Immature natural killer cell (primary cell): ENCODE measurements around the gene GPR78. TPM values are rescaled to one million over a fixed set of nuclear protein-coding genes. Genes with fewer than 3 reads are reported as not detected.

Experiments used
- DNase-seq, 3 donors: peaks; one replicate each; pipeline ENCODE4 v3.0.0; 2022; ENCODE audit warnings: mixed read lengths in 1 of 3
- H3K27ac Mint-ChIP-seq, 6 donors: one replicate each; pipeline ENCODE4 v1.8.0; 2020; ENCODE audit warnings: mixed read lengths in 6 of 6, mild to moderate bottlenecking in 5 of 6, inconsistent platforms in 4 of 6, moderate library complexity in 3 of 6
- H3K27me3 Mint-ChIP-seq, 3 donors: one replicate each; pipeline ENCODE4 v1.8.0; 2020 to 2021; ENCODE audit warnings: low read depth in 3 of 3, mild to moderate bottlenecking in 3 of 3, mixed read lengths in 3 of 3, moderate library complexity in 3 of 3, inconsistent platforms in 1 of 3
- H3K36me3 Mint-ChIP-seq, 3 donors: one replicate each; pipeline ENCODE4 v1.8.0; 2020; ENCODE audit warnings: mixed read lengths in 3 of 3, inconsistent platforms in 2 of 3, mild to moderate bottlenecking in 2 of 3
- H3K4me1 Mint-ChIP-seq, 2 donors: one replicate each; pipeline ENCODE4 v1.8.0; 2020; ENCODE audit warnings: inconsistent platforms in 2 of 2, mild to moderate bottlenecking in 2 of 2, mixed read lengths in 2 of 2, moderate library complexity in 1 of 2
- H3K4me3 Mint-ChIP-seq, 5 donors: one replicate each; pipeline ENCODE4 v1.8.0; 2020; ENCODE audit warnings: mild to moderate bottlenecking in 5 of 5, mixed read lengths in 5 of 5, inconsistent platforms in 3 of 5, moderate library complexity in 3 of 5
- H3K9me3 Mint-ChIP-seq, 6 donors: one replicate each; pipeline ENCODE4 v1.8.0; 2020; ENCODE audit warnings: mild to moderate bottlenecking in 6 of 6, mixed read lengths in 6 of 6, inconsistent platforms in 4 of 6, moderate library complexity in 3 of 6
- polyA plus RNA-seq, 3 donors: library from polyadenylated mRNA; unstranded; fragments of 300-500 nt; fragmentation: Illumina TruSeq; gene quantifications; one replicate each; pipeline ENCODE4 v1.2.3, GENCODE V29; 2021

The GPR78 gene
- polyA plus RNA-seq, 3 donors from 2014 or later, result not detected

DNA sequence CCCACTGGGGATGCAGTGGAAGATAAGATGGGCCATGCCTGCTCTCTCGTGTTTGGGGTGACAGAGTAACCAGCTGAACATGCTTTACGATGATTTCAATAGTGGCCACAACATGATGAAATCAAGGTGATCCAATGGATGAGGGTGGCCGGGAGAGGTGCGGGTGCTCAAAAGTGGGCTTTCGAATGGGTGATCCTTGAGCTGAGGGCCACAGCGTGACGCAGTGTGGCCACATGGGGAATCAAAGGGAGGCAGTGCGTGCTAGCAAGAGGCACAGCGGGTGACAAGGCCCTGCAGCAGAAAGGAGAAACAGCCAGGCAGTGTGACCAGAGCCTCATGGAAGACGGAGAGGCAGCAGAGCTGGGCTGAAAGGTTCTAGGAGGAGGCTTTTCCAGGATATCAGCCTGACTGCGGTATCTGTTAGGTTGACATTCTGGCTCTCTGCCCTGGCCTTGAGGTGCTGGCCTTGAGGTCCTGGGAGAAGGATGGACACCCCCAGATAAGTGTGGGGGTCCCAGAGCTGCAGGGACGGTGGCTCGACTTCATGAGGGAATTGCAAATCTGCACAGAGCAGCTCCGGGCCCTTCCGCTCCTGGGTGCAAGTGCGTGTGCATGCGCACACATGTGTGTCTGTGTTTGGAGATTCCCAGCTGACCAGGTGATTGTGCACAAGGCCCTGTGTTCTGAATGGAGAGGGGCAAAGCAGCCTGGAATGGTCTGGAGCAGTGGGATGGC lies 38.0 kb upstream of the GPR78 start:
- no peaks in the 10 kb centered on the region for H3K4me1 Mint-ChIP-seq
- no peaks in the 10 kb centered on the region for H3K9me3 Mint-ChIP-seq
- peaks cover 0 to 4% (median 0%) of the 10 kb centered on the region in 3 donors for H3K27me3 Mint-ChIP-seq
- DNase-seq, result no peak
- no peak overlapping the region for H3K27ac Mint-ChIP-seq
- H3K36me3 Mint-ChIP-seq, result no peaks in the 10 kb centered on the region
- no peak overlapping the region for H3K4me3 Mint-ChIP-seq

DNA sequence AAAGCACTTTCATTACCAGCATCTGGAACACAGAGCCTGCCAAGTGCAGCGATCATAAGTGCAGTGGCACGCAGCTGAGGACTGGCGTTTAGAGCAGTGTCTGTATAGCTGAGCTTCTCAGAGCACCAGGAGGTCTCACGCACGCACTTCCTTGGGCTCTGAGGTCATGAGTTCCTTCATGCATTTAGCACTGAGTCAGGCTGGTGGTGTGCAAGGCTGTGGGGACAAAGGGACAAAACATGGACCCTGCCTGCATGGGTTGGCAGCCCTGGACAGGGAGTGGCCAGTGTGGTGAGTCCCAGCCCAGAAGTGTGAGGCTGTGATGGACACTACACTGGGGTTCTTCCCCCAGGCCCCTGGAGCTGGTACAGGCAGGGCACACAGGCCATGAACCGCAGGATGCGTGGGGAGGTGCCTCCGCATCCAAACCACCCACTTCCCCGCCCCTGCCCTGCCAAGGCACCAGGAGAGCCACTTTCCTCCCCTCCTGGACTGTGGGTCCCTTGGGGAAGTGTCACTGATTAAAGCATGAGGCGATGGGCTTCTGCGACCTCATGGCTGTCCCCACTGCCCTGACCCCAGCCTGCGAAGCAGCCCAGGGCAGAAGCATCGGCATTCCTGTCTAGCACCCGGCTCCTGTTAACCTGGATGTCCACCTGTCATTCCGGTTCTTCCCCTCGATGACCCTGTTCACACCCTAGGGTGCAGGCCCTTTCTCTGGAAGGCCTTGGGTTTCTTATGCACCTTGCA lies 37.2 kb upstream of the GPR78 start:
- H3K27me3 Mint-ChIP-seq, result peaks cover 0 to 4% (median 0%) of the 10 kb centered on the region in 3 donors
- no peak overlapping the region for H3K27ac Mint-ChIP-seq
- H3K4me1 Mint-ChIP-seq, result no peaks in the 10 kb centered on the region
- no peaks in the 10 kb centered on the region for H3K9me3 Mint-ChIP-seq
- H3K36me3 Mint-ChIP-seq, result no peaks in the 10 kb centered on the region
- no peak for DNase-seq
- H3K4me3 Mint-ChIP-seq, result no peak overlapping the region

DNA sequence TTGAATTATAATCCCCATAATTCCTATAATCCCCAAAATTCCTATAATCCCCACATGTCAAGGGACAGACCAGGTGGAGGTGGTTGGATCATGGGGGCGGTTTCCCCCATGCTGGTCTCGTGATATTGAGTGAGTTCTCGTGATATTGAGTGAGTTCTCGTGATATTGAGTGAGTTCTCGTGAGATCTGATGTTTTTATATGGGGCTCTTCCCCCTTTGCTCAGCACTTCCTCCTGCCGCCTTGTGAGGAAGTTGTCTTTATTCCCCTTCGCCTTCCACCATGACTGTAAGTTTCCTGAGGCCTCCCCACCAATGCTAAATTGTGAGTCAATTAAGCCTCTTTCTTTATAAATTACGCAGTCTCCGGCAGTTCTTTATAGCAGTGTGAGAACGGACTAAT lies 36.6 kb upstream of the GPR78 start:
- Mint-ChIP-seq H3K4me3 (no peak overlapping the region), H3K27me3 (peaks cover 0 to 4% (median 0%) of the 10 kb centered on the region in 3 donors), H3K9me3 (no peaks in the 10 kb centered on the region), H3K4me1 (no peaks in the 10 kb centered on the region), H3K27ac (no peak overlapping the region), H3K36me3 (no peaks in the 10 kb centered on the region)
- no peak for DNase-seq

DNA sequence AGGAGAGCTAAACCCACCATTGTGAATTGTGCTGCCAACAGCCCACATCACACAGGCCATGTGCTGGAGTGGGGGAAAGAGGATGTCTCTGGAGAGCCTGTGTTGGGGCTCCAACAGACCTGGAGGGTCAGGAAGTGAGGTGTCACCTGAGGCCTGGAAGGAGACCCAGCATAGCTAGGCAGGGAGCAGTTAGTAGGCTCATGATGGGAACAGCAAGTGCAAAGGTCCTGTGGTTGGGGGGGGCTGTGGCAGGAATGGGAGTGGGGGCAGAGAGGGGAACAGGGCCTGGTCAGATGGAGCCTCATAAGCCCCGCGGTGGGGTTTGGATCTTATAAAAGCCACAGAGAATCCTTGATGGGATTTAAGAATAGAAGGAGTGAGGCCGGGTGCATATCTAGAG lies 35.9 kb upstream of the GPR78 start:
- Mint-ChIP-seq H3K36me3 (no peaks in the 10 kb centered on the region), H3K9me3 (no peaks in the 10 kb centered on the region), H3K4me1 (no peaks in the 10 kb centered on the region), H3K27me3 (peaks cover 0 to 4% (median 0%) of the 10 kb centered on the region in 3 donors), H3K4me3 (no peak overlapping the region), H3K27ac (no peak overlapping the region)
- no peak for DNase-seq

DNA sequence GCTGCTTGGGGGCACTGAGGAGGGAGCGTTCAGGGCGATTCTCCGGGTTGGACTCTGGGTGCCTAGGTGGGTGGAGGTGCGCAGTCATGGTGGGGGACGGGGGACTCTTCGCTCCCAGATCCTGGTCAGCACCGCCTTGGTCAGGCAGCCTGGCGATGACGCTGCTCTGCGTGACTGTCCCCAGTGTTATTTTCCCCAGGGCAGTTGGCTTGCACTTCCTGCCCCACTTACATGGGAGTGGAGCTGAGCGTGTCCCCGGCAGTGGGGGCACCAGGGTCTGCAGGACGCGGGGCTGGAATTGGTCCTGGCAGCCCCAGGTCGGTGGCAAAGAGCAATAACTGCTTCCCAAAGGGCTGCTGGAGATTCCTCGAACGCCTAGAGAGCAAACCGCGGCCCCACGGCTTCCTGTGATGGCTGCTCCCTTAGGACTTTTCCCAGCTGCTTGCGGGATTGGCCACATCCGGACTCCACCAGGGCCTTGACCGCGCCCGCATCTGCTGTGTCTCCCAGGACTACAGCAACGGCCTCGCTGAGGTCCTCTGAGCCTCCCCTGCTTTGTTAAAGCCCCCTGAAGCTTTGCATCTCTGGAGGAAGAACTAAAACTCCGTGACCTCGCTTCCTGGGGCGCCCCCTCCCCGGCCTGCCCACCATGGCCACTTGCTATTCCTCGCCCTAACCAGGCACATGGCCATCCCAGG lies 35.3 kb upstream of the GPR78 start:
- H3K36me3 Mint-ChIP-seq, result no peaks in the 10 kb centered on the region
- no peak overlapping the region for H3K27ac Mint-ChIP-seq
- no peaks in the 10 kb centered on the region for H3K9me3 Mint-ChIP-seq
- no peaks in the 10 kb centered on the region for H3K4me1 Mint-ChIP-seq
- no peak overlapping the region for H3K4me3 Mint-ChIP-seq
- H3K27me3 Mint-ChIP-seq, result peaks cover 0 to 4% (median 0%) of the 10 kb centered on the region in 3 donors
- no peak for DNase-seq

DNA sequence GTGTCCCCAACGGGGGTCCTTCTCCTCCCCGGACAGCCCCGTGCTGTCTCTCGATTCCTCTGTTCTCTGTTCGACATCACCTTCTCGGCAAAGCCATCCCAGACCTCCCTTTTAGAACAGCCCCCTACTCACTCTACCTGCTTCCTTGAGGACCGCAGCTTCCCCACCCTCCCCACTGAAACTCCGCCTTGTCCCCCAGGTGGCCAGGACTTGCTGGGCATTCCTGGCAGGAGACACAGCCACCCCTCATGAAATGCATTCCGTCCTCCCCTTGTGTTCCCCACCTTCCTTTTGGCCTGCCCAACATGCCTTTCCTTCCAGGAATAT lies 34.8 kb upstream of the GPR78 start:
- H3K27ac Mint-ChIP-seq, result no peak overlapping the region
- no peaks in the 10 kb centered on the region for H3K9me3 Mint-ChIP-seq
- H3K4me3 Mint-ChIP-seq, result no peak overlapping the region
- H3K27me3 Mint-ChIP-seq, result peaks cover 0 to 4% (median 0%) of the 10 kb centered on the region in 3 donors
- DNase-seq, result no peak
- H3K4me1 Mint-ChIP-seq, result no peaks in the 10 kb centered on the region
- no peaks in the 10 kb centered on the region for H3K36me3 Mint-ChIP-seq

DNA sequence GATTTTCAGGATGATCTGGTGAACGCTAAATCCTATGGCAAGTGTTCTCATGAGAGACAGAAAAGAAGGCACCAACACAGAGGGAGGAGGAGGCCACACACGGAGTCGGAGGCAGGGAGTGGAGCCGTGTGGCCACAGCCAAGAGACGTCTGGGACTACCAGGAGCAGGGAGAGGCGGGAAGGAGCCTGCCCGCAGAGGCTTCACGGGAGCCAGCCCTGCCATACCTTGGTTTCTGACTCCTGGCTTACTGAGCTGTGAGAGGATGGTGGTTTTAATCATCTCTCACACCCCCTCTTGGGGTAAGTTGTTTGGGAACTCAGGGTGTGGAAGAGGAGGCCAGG lies 33.5 kb upstream of the GPR78 start:
- H3K4me1 Mint-ChIP-seq, result no peaks in the 10 kb centered on the region
- no peak overlapping the region for H3K4me3 Mint-ChIP-seq
- peaks cover 0 to 4% (median 0%) of the 10 kb centered on the region in 3 donors for H3K27me3 Mint-ChIP-seq
- H3K36me3 Mint-ChIP-seq, result no peaks in the 10 kb centered on the region
- H3K27ac Mint-ChIP-seq, result no peak overlapping the region
- no peak for DNase-seq
- H3K9me3 Mint-ChIP-seq, result no peaks in the 10 kb centered on the region

DNA sequence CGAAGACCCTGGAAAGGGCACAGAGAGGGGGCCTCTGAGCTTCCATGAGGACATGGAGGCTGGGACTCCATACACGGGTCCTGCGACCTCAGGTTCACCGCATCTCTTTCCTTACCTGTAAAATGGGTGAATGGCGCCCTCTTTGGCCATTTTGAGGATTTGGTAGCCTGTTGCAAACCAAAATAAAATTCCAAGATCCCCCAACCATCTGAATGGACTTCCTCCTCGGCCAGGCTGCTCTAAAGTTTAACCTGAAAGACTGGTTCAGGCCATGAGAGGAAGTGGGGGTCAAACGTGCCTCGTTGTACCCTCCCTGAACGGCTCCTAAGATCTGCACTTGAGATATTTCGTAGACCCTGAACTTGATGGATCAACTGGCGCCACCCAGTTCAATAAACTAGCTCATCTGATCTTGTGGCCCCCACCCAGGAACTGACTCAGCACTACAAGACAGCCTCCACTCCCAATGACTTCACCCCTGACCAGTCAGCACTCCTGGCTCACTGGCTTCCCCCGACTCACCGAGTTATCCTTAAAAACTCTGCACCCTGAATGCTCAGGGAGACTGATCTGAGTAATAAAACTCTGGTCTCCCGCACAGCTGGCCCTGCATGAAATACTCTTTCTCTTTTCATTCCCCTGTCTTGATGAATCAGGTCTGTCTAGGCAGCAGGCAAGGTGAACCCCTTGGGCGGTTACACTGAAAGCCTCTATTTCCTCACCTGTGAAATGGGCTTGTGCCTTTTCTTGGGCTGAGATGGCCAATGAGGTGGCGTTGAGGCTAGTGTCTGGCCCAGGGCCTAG lies 32.9 kb upstream of the GPR78 start:
- Mint-ChIP-seq H3K9me3 (no peaks in the 10 kb centered on the region), H3K27me3 (peaks cover 0 to 4% (median 1%) of the 10 kb centered on the region in 3 donors), H3K4me1 (no peaks in the 10 kb centered on the region), H3K27ac (no peak overlapping the region), H3K4me3 (no peak overlapping the region), H3K36me3 (no peaks in the 10 kb centered on the region)
- DNase-seq, result no peak

DNA sequence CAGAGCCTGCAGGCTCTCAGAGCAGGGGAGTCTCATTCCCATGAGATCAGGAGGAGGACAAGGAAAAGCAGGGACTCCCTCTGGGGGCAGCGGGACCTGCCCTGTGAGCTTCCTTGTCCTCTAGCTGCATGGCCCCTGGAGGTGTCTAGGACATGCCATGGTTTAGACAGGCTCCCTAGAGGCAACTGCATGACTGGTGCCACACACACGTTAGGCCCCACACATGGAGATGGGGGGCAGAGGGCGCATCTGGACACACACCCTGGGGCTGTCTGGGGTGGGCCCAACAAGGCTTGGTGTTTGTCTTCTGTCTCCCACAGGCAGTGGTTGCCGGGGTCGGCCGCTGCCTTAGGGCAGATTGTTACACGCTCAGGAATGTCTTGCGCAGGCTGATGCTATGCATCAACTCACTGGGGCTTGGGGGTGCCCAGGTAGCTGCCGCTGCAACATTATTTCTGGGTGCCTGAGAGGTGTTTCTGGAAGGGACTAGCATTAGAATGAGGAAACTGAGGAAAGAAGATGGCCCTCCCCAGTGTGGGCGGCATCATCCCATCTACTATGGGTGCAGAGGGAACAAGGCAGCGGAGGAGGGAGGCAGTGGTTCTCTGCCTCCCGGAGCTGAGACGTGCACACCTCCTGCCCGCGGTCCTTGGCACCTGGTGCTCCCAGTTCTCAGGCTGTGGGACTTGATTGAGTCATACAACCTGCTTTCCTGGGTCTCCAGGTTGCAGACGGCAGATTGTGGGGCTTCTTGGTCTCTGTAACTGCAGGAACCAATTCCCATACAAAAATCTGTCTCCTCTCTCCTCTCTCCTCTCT lies 32.1 kb upstream of the GPR78 start:
- H3K4me1 Mint-ChIP-seq, result no peaks in the 10 kb centered on the region
- no peaks in the 10 kb centered on the region for H3K9me3 Mint-ChIP-seq
- H3K36me3 Mint-ChIP-seq, result no peaks in the 10 kb centered on the region
- peaks cover 0 to 4% (median 2%) of the 10 kb centered on the region in 3 donors for H3K27me3 Mint-ChIP-seq
- no peak overlapping the region for H3K4me3 Mint-ChIP-seq
- no peak for DNase-seq
- H3K27ac Mint-ChIP-seq, result no peak overlapping the region

DNA sequence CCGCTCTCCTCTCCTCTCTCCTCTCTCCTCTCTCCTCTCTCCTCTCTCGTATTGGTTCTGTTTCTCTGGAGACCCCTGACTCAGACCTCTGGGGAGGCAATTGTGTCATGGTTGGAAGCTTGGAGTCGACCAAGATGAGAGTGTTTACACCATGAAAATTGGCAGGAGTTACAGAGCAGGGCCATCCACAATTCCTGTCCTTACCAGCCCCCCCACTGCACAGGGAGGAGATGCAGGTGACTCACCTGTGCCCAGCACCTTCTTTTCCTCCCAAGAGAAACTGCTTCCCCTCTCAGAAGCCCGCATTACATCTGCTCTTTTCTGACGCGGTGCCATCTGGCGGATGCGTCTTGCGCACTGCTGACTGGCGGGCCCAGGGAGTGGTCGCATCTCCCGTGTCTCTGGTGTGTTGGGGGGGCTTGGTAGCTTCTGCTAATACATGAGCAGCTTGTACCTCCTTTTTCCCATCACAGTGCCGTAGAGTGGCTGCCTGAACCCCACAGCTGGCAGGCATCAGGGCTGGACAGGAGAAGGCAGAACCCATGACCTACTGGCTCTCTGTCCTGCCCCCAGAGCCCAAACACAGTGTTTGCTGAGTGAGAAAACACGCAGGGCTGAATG lies 31.4 kb upstream of the GPR78 start:
- no peak for DNase-seq
- Mint-ChIP-seq H3K27me3 (peaks cover 0 to 4% (median 2%) of the 10 kb centered on the region in 3 donors), H3K4me3 (no peak overlapping the region), H3K36me3 (no peaks in the 10 kb centered on the region), H3K4me1 (no peaks in the 10 kb centered on the region), H3K27ac (no peak overlapping the region), H3K9me3 (no peaks in the 10 kb centered on the region)

DNA sequence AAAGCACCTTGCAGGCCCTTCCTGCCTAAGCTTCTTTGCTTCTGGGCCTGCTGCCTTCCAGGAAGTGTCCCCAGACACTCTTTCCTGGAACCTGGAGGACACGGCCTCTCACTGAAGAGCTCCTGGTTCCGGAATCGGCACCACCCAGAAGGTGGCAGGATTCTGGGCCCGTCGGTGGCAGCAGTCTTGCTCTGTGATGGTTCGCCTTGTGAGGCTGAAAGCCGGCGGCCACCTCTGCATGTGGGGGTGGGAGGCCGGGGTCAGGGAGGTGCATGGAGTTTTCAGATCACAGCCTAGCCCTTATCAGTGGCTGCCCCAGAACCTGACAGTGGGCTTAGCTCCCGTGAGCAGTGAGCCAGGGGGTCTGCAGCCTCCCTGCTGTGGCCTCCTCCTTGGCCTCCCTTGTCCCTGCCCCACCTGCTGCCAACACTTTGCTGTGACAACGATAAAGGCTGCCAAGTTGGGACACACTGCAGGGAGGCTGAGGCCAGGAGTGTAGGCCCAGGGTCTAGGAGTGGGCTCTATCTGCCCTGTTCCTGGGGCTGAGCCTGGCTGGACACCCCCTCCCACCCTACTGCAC lies 30.8 kb upstream of the GPR78 start:
- Mint-ChIP-seq H3K27ac (no peak overlapping the region), H3K36me3 (no peaks in the 10 kb centered on the region), H3K9me3 (no peaks in the 10 kb centered on the region), H3K27me3 (peaks cover 0 to 2% (median 0%) of the 10 kb centered on the region in 3 donors), H3K4me3 (no peak overlapping the region), H3K4me1 (no peaks in the 10 kb centered on the region)
- no peak for DNase-seq

DNA sequence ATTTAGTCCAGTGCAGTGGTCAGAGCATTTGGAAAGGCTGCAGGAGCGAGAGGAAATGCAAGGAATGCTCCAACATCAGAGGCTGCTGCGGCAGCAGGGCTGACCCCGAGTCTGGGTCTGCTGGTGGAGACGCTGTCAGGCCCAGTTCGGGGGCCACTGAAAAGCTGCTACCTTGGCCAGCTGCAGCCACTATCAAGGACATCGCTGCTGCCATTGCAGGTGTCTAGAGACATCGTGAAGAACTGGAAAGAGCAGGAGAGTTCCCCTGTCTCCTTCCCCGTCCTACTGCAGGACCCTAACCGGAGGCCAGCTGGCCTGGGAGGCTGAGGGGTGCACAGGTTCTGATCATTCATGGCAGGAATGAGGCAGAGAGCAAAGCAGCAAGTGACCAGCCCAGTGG lies 29.5 kb upstream of the GPR78 start:
- no peaks in the 10 kb centered on the region for H3K36me3 Mint-ChIP-seq
- H3K27ac Mint-ChIP-seq, result no peak overlapping the region
- no peaks in the 10 kb centered on the region for H3K9me3 Mint-ChIP-seq
- no peak overlapping the region for H3K4me3 Mint-ChIP-seq
- peaks cover 0 to 2% (median 0%) of the 10 kb centered on the region in 3 donors for H3K27me3 Mint-ChIP-seq
- no peaks in the 10 kb centered on the region for H3K4me1 Mint-ChIP-seq
- DNase-seq, result no peak
